Glomerular visceral epithelial cell (primary cell): ENCODE data around the gene NYAP1.

Experiments used
- DNase-seq: peaks from one replicate; pipeline ENCODE4 v3.0.0-alpha.2; 2016; ENCODE audit errors: extremely low spot score

NYAP1 gene

GRCh38 chr7:100457033-100457432 is 26.7 kb upstream of the NYAP1 start:
- DNase-seq, result no peak

- DNase-seq, result no peak
Observed at GRCh38 chr7:100464210-100464660, 19.5 kb upstream of the NYAP1 start, which contains the start of gene SPACDR. Gene SPACDR, minus strand, starts transcription at chr7:100464260. Its CDS starts 235 bp downstream, at chr7:100464025.

- no peak for DNase-seq
Observed at GRCh38 chr7:100464791-100465190, 18.9 kb upstream of the NYAP1 start.

GRCh38 chr7:100465299-100465698 is 18.4 kb upstream of the NYAP1 start:
- no peak for DNase-seq

- DNase-seq, result peak; percentile 73
Observed at GRCh38 chr7:100465702-100466311, 17.9 kb upstream of the NYAP1 start.

- DNase-seq, result no peak
Observed at GRCh38 chr7:100466653-100467605, 16.8 kb upstream of the NYAP1 start.

- DNase-seq, result no peak
Observed at GRCh38 chr7:100467638-100468373, 15.9 kb upstream of the NYAP1 start.

GRCh38 chr7:100469227-100470044 is 14.3 kb upstream of the NYAP1 start:
- DNase-seq, result peak; percentile 78

- no peak for DNase-seq
Observed at GRCh38 chr7:100471021-100471420, 12.7 kb upstream of the NYAP1 start.

- DNase-seq, result no peak
Observed at GRCh38 chr7:100472121-100472851, 11.4 kb upstream of the NYAP1 start.

GRCh38 chr7:100472854-100473499 is 10.8 kb upstream of the NYAP1 start:
- DNase-seq, result no peak

- DNase-seq, result no peak
Observed at GRCh38 chr7:100475549-100475948, 8.2 kb upstream of the NYAP1 start.

GRCh38 chr7:100476101-100476780 is 7.5 kb upstream of the NYAP1 start:
- DNase-seq, result no peak

GRCh38 chr7:100476903-100477870 is 6.5 kb upstream of the NYAP1 start:
- DNase-seq, result no peak

GRCh38 chr7:100477871-100478267 is 5.9 kb upstream of the NYAP1 start:
- no peak for DNase-seq

- DNase-seq, result peak; percentile 96
Observed at GRCh38 chr7:100478958-100479660, 4.6 kb upstream of the NYAP1 start, which contains the start of gene TSC22D4. Gene TSC22D4, minus strand, starts transcription at chr7:100479214. Its CDS starts 1,176 bp downstream, at chr7:100478038.

GRCh38 chr7:100481466-100481865 is 2.3 kb upstream of the NYAP1 start:
- DNase-seq, result no peak

GRCh38 chr7:100482728-100483089 is 1.0 kb upstream of the NYAP1 start:
- DNase-seq, result no peak
